Measurements from ENCODE around the gene TATDN2. TPM values are rescaled to one million over a fixed set of nuclear protein-coding genes. Genes with fewer than 3 reads are reported as not detected.

Gene TATDN2
- total RNA-seq, 1 experiment from 2014 or later, result 15.8 TPM

DNA sequence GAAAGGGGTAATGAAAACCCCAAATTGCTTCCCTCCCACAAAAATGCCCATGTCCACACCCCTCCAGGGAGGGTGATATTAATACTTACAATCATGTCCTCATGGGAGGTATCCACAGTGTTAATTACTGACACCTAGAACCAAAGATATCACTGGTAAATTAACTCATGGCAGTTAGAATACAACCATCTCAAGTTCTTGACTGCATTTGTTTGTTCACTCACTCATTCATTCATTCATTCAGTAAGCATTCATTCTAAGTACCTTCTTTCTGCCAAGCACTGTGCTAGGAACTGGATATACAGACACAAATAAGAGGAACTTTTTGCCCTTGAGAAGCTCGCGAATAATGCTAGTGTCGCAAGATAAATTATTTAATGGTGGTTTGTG lies 69.7 kb downstream of the TATDN2 start:
- Histone ChIP-seq H3K27me3 (no peaks in the 10 kb centered on the region), H3K4me3 (no peak overlapping the region), H3K36me3 (peaks cover 26% of the 10 kb centered on the region), H3K9me3 (no peaks in the 10 kb centered on the region)
- DNase-seq, result no peak

GRCh38 chr3:10319251-10319650 lies 71.0 kb downstream of the TATDN2 start:
- H3K4me3 ChIP-seq, result no peak overlapping the region
- peaks cover 23% of the 10 kb centered on the region for H3K36me3 ChIP-seq

DNA sequence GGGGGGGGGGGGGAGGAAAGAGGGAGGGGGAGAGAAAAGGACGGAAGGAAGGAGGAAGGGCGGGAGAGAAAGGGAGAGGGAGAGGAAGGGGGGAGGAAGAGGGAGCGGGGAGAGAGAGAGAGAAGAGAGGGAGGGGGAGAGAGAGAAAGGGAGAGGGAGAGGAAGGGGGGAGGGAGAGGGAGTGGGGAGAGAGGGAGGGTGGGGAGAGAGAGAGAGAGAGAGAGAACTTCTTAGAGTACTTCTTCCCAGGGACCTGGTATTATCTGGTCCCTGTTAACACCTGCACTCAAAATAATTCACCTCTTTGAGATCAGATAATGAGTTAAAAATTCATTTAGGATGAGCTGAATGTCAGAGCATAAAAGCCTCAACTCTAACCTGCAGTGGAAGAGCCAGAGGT lies 71.5 kb downstream of the TATDN2 start:
- H3K27me3 ChIP-seq, result no peaks in the 10 kb centered on the region
- H3K4me3 ChIP-seq, result peak overlapping the region; percentile 97
- no peak for DNase-seq
- H3K9me3 ChIP-seq, result no peaks in the 10 kb centered on the region
- H3K36me3 ChIP-seq, result peaks cover 23% of the 10 kb centered on the region

More at GRCh38 chr3:10319251-10319650, 71.0 kb downstream of the TATDN2 start:
- DNase-seq, result no peak
- Histone ChIP-seq H3K9me3 (no peaks in the 10 kb centered on the region), H3K27me3 (no peaks in the 10 kb centered on the region)

DNA sequence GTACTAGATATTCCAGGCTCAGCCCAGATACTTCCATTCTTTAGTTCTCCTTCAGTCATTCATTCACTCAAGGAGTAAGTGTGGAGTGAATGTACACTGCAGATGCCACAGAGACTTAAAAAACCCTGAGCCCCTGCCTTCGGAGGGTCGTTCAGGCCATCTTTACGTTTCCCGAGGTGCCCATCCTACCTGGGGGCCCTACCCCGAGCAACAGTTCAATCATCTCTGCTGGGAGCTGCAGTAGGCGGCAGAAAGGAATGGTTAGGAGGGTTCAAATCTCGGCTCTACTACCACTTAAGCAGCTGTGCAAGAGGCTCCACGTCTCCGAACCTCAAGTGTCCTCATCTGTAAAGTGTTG lies 72.0 kb downstream of the TATDN2 start:
- Histone ChIP-seq H3K9me3 (no peaks in the 10 kb centered on the region), H3K4me3 (peak overlapping the region; percentile 97), H3K27me3 (no peaks in the 10 kb centered on the region), H3K36me3 (peaks cover 23% of the 10 kb centered on the region)
- no peak for DNase-seq

DNA sequence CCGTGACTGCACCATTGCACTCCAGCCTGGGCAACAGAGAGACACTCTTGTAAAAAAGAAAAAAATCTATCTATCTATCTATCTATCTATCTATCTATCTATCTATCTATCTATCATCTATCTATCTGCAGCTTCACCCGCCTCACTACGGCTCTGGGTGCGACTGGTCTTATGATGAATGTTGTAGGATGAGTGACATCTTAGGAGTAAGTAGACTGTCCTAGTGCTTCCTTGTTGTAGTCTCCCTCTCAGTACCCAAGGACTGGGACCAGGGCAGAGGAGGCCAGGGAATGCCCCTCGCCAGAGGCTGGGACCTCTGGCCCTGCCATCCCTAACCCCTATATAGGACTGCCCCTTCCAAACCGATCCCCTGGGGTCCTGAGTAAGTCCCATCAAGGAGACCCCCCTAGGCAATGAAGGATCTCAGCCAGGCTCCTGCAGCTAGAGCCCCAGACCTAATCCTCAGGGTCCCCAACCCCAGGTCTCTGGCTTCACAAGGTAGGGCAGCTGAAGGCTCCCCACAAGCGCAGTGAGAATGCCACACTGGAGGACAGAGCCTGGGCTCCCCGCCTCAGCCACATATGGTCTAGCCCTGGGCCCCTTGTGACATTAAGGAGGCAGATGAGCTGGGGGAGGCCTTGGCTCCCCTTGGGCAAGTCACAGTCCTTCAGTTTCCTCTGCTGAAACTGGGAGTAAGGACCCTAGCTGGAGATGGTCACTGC lies 73.5 kb downstream of the TATDN2 start:
- no peaks in the 10 kb centered on the region for H3K27me3 ChIP-seq
- no peaks in the 10 kb centered on the region for H3K9me3 ChIP-seq
- no peak for DNase-seq
- H3K4me3 ChIP-seq, result no peak overlapping the region; the same call in 1 of the 2 replicates
- peaks cover 17% of the 10 kb centered on the region for H3K36me3 ChIP-seq

- no peak for DNase-seq
- Histone ChIP-seq H3K9me3 (no peaks in the 10 kb centered on the region), H3K27me3 (no peaks in the 10 kb centered on the region), H3K36me3 (peaks cover 17% of the 10 kb centered on the region), H3K4me3 (no peak overlapping the region)
These were observed 74.1 kb downstream of the TATDN2 start for GRCh38 chr3:10322352-10322710.

GRCh38 chr3:10327592-10327991 lies 79.3 kb downstream of the TATDN2 start:
- H3K36me3 ChIP-seq, result no peaks in the 10 kb centered on the region
- DNase-seq, result no peak
- no peaks in the 10 kb centered on the region for H3K27me3 ChIP-seq
- H3K9me3 ChIP-seq, result no peaks in the 10 kb centered on the region
- no peak overlapping the region for H3K4me3 ChIP-seq

GRCh38 chr3:10328460-10329071 lies 80.3 kb downstream of the TATDN2 start:
- DNase-seq, result no peak
- Histone ChIP-seq H3K4me3 (no peak overlapping the region), H3K36me3 (no peaks in the 10 kb centered on the region), H3K27me3 (no peaks in the 10 kb centered on the region), H3K9me3 (no peaks in the 10 kb centered on the region)

DNA sequence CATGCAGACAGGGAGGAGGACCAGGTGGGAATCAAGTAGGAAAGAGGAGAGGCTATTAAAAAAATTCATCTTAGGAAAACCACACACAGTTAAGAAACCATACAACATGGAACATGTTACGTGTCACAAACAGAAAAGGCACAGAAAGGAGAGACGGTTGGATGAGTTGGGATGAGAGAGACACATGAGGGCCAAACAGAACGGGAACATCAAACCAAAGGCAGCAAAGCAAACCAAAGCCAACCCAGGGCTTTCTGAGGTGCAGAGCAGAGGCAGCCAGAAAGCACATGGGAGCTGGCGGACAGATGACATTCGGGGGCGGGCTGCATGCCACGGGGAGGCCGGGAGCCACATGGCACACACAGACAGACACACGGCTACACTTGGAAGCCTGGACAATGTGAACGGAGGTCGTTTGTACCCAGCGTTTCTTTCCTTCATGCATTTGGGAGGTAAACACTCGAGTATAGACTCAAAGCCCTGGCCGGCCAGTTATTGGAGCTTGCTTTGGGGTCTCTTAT lies 81.3 kb downstream of the TATDN2 start:
- DNase-seq, result no peak
- Histone ChIP-seq H3K9me3 (no peaks in the 10 kb centered on the region), H3K27me3 (no peaks in the 10 kb centered on the region), H3K36me3 (no peaks in the 10 kb centered on the region), H3K4me3 (no peak overlapping the region)

- no peaks in the 10 kb centered on the region for H3K9me3 ChIP-seq
- no peaks in the 10 kb centered on the region for H3K27me3 ChIP-seq
- H3K4me3 ChIP-seq, result no peak overlapping the region
- H3K36me3 ChIP-seq, result no peaks in the 10 kb centered on the region
- no peak for DNase-seq
These were observed 82.1 kb downstream of the TATDN2 start for GRCh38 chr3:10330319-10330718.

Other genes starting within 250 kb of the TATDN2 start
- 7.1 and 13.6 TPM in 2 replicates for gene FANCD2, start 222.0 kb upstream of the TATDN2 start, total RNA-seq (2014; rRNA removed; shearing (Covaris generic); ENCODE audit: low replicate concordance)
- gene FANCD2OS, start 140.2 kb upstream of the TATDN2 start, total RNA-seq (2014; rRNA removed; shearing (Covaris generic); ENCODE audit: low replicate concordance), result not detected in 2 replicates
- gene BRK1, start 132.8 kb upstream of the TATDN2 start, total RNA-seq (2014; rRNA removed; shearing (Covaris generic); ENCODE audit: low replicate concordance), result 45.8 and 58.1 TPM in 2 replicates
- gene VHL, start 106.7 kb upstream of the TATDN2 start, total RNA-seq (2014; rRNA removed; shearing (Covaris generic); ENCODE audit: low replicate concordance), result 16.7 and 21.6 TPM in 2 replicates
- 5.0 and 6.1 TPM in 2 replicates for gene IRAK2, start 83.5 kb upstream of the TATDN2 start, total RNA-seq (2014; rRNA removed; shearing (Covaris generic); ENCODE audit: low replicate concordance)
- gene GHRL, start 44.5 kb downstream of the TATDN2 start, total RNA-seq (2014; rRNA removed; shearing (Covaris generic); ENCODE audit: low replicate concordance), result not detected in 2 replicates
- gene SEC13, start 72.7 kb downstream of the TATDN2 start, total RNA-seq (2014; rRNA removed; shearing (Covaris generic); ENCODE audit: low replicate concordance), result 97.2 and 147 TPM in 2 replicates

All from MG63 (cell line).